Esophagus squamous epithelium (tissue), 4 donors: ENCODE measurements around the gene RFPL3.

Experiments
- CTCF ChIP-seq, 6 experiments: fragments of 450-650 bp in 4 of 6; fragments of 200-600 bp in 2 of 6; sonication (generic) in 2 of 6; IDR thresholded peaks; one replicate each; pipeline ENCODE4 v1.5.1; 2016 to 2019; ENCODE audit warnings: antibody characterized with exemption in 6 of 6, mild to moderate bottlenecking in 4 of 6, moderate library complexity in 4 of 6
- POLR2A ChIP-seq, 4 donors: fragments of 450-650 bp; IDR thresholded peaks; one replicate each; pipeline ENCODE4 v1.6.1; 2017; ENCODE audit warnings: antibody characterized with exemption in 4 of 4, mild to moderate bottlenecking in 4 of 4, moderate library complexity in 3 of 4

DNA sequence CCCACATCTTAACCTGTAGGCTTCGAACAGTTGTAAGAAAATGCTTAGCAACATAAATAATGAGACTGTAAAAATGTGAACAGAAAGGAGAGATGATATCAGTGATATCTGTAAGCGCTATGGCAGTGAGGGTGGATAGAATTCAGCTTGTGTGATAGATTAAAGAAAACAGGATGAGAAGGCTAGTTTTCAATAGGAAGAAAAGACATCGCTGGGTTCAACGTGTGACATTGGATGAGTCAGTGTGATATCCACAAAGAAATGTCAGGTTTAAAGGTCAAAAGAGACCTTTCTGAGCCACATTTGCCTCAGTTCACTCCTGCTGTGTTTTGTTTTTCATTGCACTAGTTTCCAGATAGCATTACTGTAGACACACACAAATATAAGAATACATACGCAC is 13.7 kb upstream of the RFPL3 start:
- no peak for TF ChIP-seq CTCF (IDR thresholded peaks at IDR 0.05)
- TF ChIP-seq POLR2A (IDR thresholded peaks at IDR 0.05): no peak
